Mesendoderm (in vitro differentiated cells): ENCODE data around the gene CMTM8. TPM values are rescaled to one million over a fixed set of nuclear protein-coding genes. Genes with fewer than 3 reads are reported as not detected.
"Not testable (repeated sequence)": the region's sequence is repeated elsewhere in the genome, so short reads cannot be mapped to it uniquely, and the experiment has no call there.

Experiments
- DNase-seq: peaks from one replicate; pipeline ENCODE4 v3.0.0; 2013
- H2AK5ac ChIP-seq: 2 replicates; pipeline ENCODE4 v1.6.1; 2013; ENCODE audit warnings: low read length, inconsistent platforms
- H2BK120ac ChIP-seq: 2 replicates; pipeline ENCODE4 v1.6.1; 2013; ENCODE audit warnings: low read depth, mild to moderate bottlenecking, low read length, moderate library complexity, mixed read lengths
- H2BK15ac ChIP-seq: replicated peaks from 2 replicates; pipeline ENCODE4 v1.6.1; 2013; ENCODE audit warnings: low read depth, mild to moderate bottlenecking, moderate library complexity
- H2BK5ac ChIP-seq: 2 replicates; pipeline ENCODE4 v1.6.1; 2013; ENCODE audit warnings: low read length, inconsistent platforms
- H3K18ac ChIP-seq: 2 replicates; pipeline ENCODE4 v1.6.1; 2013; ENCODE audit warnings: mild to moderate bottlenecking, low read length, mixed read lengths
- H3K23ac ChIP-seq: one replicate; pipeline ENCODE4 v1.6.1; 2013; ENCODE audit warnings: low read length
- H3K27ac ChIP-seq: 2 replicates; pipeline ENCODE4 v1.5.1; 2013; ENCODE audit warnings: low read depth, mild to moderate bottlenecking, inconsistent platforms, low read length, moderate library complexity
- H3K27me3 ChIP-seq: 2 replicates; pipeline ENCODE4 v1.6.1; 2013; ENCODE audit warnings: low read length, control low read depth, mild to moderate bottlenecking, inconsistent platforms; ENCODE audit not compliant: insufficient read depth, poor library complexity
- H3K36me3 ChIP-seq: 2 replicates; pipeline ENCODE4 v1.6.1; 2013; ENCODE audit warnings: low read length, inconsistent platforms; ENCODE audit not compliant: control insufficient read depth, insufficient read depth
- H3K4ac ChIP-seq: one replicate; pipeline ENCODE4 v1.6.1; 2013; ENCODE audit warnings: low read depth, mild to moderate bottlenecking, low read length, moderate library complexity
- H3K4me1 ChIP-seq: 2 replicates; pipeline ENCODE4 v1.6.1; 2013; ENCODE audit warnings: low read depth, low read length, inconsistent platforms; ENCODE audit not compliant: control insufficient read depth
- H3K4me2 ChIP-seq: 2 replicates; pipeline ENCODE4 v1.6.1; 2013; ENCODE audit warnings: low read length
- H3K4me3 ChIP-seq: 2 replicates; pipeline ENCODE4 v1.5.1; 2013; ENCODE audit warnings: mild to moderate bottlenecking, low read length
- H3K56ac ChIP-seq: one replicate; pipeline ENCODE4 v1.6.1; 2013; ENCODE audit warnings: low read length
- H3K79me1 ChIP-seq: 2 replicates; pipeline ENCODE4 v1.6.1; 2013; ENCODE audit warnings: low read length, inconsistent platforms
- H3K79me2 ChIP-seq: 2 replicates; pipeline ENCODE4 v1.6.1; 2013; ENCODE audit warnings: mild to moderate bottlenecking, low read length; ENCODE audit not compliant: control insufficient read depth, insufficient read depth
- H3K9ac ChIP-seq: 2 replicates; pipeline ENCODE4 v1.6.1; 2013; ENCODE audit warnings: low read length, inconsistent platforms
- H4K5ac ChIP-seq: one replicate; pipeline ENCODE4 v1.6.1; 2013; ENCODE audit warnings: low read length
- H4K8ac ChIP-seq: one replicate; pipeline ENCODE4 v1.6.1; 2013; ENCODE audit warnings: low read depth, mild to moderate bottlenecking, control low read depth, low read length, moderate library complexity
- WGBS: extraction: QIAGEN DNeasy Blood & Tissue Kit; methylation state at CpG from one replicate; pipeline ENCODE4 v1.1.7; 2013; ENCODE audit warnings: low lambda C conversion rate, missing lambda C conversion rate; ENCODE audit not compliant: insufficient coverage; ENCODE audit errors: extremely low coverage; 5-methylcytosine and 5-hydroxymethylcytosine counted together
- polyA plus RNA-seq, 2 experiments: library from polyadenylated mRNA; stranded (reverse); fragments of 200-250 nt; gene quantifications; one replicate each; pipeline ENCODE4 v1.2.3, GENCODE V29; 2013

Gene CMTM8
- 7.4 TPM for polyA plus RNA-seq (2013, experiment 1 of 2)
- polyA plus RNA-seq (2013, experiment 2 of 2), result 9.2 TPM

- Histone ChIP-seq H3K4me2 (peak within 1 kb of the TSS; percentile 81), H3K4me3 (peak within 1 kb of the TSS; percentile 75), H3K4ac (no peak within 1 kb of the TSS), H3K56ac (peak within 1 kb of the TSS; percentile 91), H3K9ac (peak within 1 kb of the TSS; percentile 78), H4K8ac (no peak within 1 kb of the TSS), H2AK5ac (no peak within 1 kb of the TSS), H3K36me3 (no peaks in the 10 kb centered on the region), H3K27ac (no peak within 1 kb of the TSS), H3K79me2 (no peaks in the 10 kb centered on the region), H3K18ac (peak within 1 kb of the TSS; percentile 62), H3K23ac (no peak within 1 kb of the TSS), H4K5ac (no peak within 1 kb of the TSS), H2BK120ac (no peak within 1 kb of the TSS), H3K27me3 (no peaks in the 10 kb centered on the region), H3K79me1 (peaks cover 4% of the 10 kb centered on the region), H2BK15ac (no peak within 1 kb of the TSS), H3K4me1 (peaks cover 5% of the 10 kb centered on the region), H2BK5ac (no peak within 1 kb of the TSS)
- no CpG with 5 or more reads among the region's 96 CpGs for WGBS
- DNase-seq, result peak; percentile 79
Observed at GRCh38 chr3:32238453-32239306, at the start of gene CMTM8. Gene CMTM8, plus strand, starts transcription at chr3:32238680. Its CDS starts 293 bp downstream, at chr3:32238973.

- Histone ChIP-seq H3K27me3 (no peaks in the 10 kb centered on the region), H2BK5ac (no peak overlapping the region), H4K5ac (no peak overlapping the region), H2BK120ac (no peak overlapping the region), H3K36me3 (no peaks in the 10 kb centered on the region), H3K79me1 (no peaks in the 10 kb centered on the region), H3K56ac (no peak overlapping the region), H3K9ac (no peak overlapping the region), H4K8ac (no peak overlapping the region), H3K4ac (no peak overlapping the region), H3K4me1 (no peaks in the 10 kb centered on the region), H3K4me3 (no peak overlapping the region), H3K4me2 (no peak overlapping the region), H2BK15ac (no peak overlapping the region), H2AK5ac (no peak overlapping the region), H3K27ac (no peak overlapping the region), H3K79me2 (no peaks in the 10 kb centered on the region), H3K23ac (no peak overlapping the region), H3K18ac (no peak overlapping the region)
- no CpG with 5 or more reads among the region's 3 CpGs for WGBS
- peak; percentile 62 for DNase-seq
Observed at GRCh38 chr3:32189693-32190092, 48.8 kb upstream of the CMTM8 start.

GRCh38 chr3:32190556-32190955 lies 47.9 kb upstream of the CMTM8 start:
- not testable (repeated sequence) for H3K23ac ChIP-seq, H4K5ac ChIP-seq, H2AK5ac ChIP-seq, H3K79me2 ChIP-seq, H2BK15ac ChIP-seq, H3K27ac ChIP-seq, H3K36me3 ChIP-seq, H3K9ac ChIP-seq, H3K4me2 ChIP-seq, H4K8ac ChIP-seq, H3K56ac ChIP-seq, H2BK5ac ChIP-seq, H3K4ac ChIP-seq, H3K27me3 ChIP-seq, H2BK120ac ChIP-seq, DNase-seq, H3K79me1 ChIP-seq, H3K4me1 ChIP-seq, H3K18ac ChIP-seq, H3K4me3 ChIP-seq
- WGBS, result no CpG with 5 or more reads among the region's 6 CpGs

GRCh38 chr3:32193101-32193500 lies 45.4 kb upstream of the CMTM8 start:
- Histone ChIP-seq H3K56ac (no peak overlapping the region), H3K23ac (no peak overlapping the region), H3K4me3 (no peak overlapping the region), H3K18ac (no peak overlapping the region), H3K27ac (no peak overlapping the region), H2BK120ac (no peak overlapping the region), H2BK5ac (no peak overlapping the region), H4K8ac (no peak overlapping the region), H4K5ac (no peak overlapping the region), H3K27me3 (no peaks in the 10 kb centered on the region), H3K79me2 (no peaks in the 10 kb centered on the region), H3K79me1 (no peaks in the 10 kb centered on the region), H3K4me2 (no peak overlapping the region), H3K4me1 (no peaks in the 10 kb centered on the region), H3K9ac (no peak overlapping the region), H3K36me3 (no peaks in the 10 kb centered on the region), H2AK5ac (no peak overlapping the region), H3K4ac (no peak overlapping the region), H2BK15ac (no peak overlapping the region)
- DNase-seq, result no peak

- H3K4me3 ChIP-seq, result no peak overlapping the region
- no peaks in the 10 kb centered on the region for H3K27me3 ChIP-seq
- no CpG with 5 or more reads among the region's 1 CpG for WGBS
Observed at GRCh38 chr3:32194653-32195052, 43.8 kb upstream of the CMTM8 start.

More at GRCh38 chr3:32194653-32195052, 43.8 kb upstream of the CMTM8 start:
- no peak overlapping the region for H2BK120ac ChIP-seq
- H3K27ac ChIP-seq, result no peak overlapping the region
- no peak overlapping the region for H3K56ac ChIP-seq
- no peak for DNase-seq
- no peak overlapping the region for H3K4ac ChIP-seq
- no peak overlapping the region for H2BK5ac ChIP-seq
- H3K4me2 ChIP-seq, result no peak overlapping the region
- H3K23ac ChIP-seq, result no peak overlapping the region
- H3K79me2 ChIP-seq, result no peaks in the 10 kb centered on the region
- H2BK15ac ChIP-seq, result no peak overlapping the region
- H3K79me1 ChIP-seq, result no peaks in the 10 kb centered on the region
- no peak overlapping the region for H4K5ac ChIP-seq
- H4K8ac ChIP-seq, result no peak overlapping the region
- H3K4me1 ChIP-seq, result no peaks in the 10 kb centered on the region
- H3K9ac ChIP-seq, result no peak overlapping the region
- no peak overlapping the region for H2AK5ac ChIP-seq
- H3K18ac ChIP-seq, result no peak overlapping the region
- no peaks in the 10 kb centered on the region for H3K36me3 ChIP-seq
